DND-41 (cell line): ENCODE measurements around the gene TSPAN11.

Experiments used
- EZH2 ChIP-seq: IDR thresholded peaks from 3 replicates; pipeline ENCODE4 v1.6.1; 2012; ENCODE audit warnings: borderline replicate concordance, low read depth, mild to moderate bottlenecking, moderate library complexity, low read length, inconsistent platforms; ENCODE audit not compliant: severe bottlenecking
- TF ChIP-seq, protein P1 (sequence below): IDR thresholded peaks from 2 replicates; pipeline ENCODE4 v1.5.1; 2012; ENCODE audit warnings: borderline replicate concordance, low read length, moderate library complexity, mild to moderate bottlenecking; ENCODE audit not compliant: poor library complexity, severe bottlenecking; ENCODE audit errors: extremely low read depth

DNA sequence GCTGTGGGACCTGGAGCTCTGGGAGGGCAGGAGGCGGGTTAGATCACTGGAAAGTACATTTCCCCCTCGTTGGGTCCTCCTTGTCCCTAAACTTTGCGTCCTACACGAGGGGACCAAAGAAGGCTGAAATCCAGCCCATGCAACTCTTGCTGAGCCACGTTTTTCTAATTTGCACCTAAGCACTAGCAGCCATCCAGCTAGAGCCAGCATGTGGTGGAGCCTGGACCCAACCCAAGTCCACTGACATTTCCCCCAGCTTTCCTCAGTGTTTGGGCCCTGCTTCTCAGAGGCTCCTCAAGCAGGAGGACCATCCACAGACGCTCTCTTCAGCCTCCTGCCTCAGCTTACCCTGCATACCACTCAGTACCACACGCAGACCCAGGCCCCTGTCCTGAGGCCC is 49.7 kb downstream of the TSPAN11 start:
- TF ChIP-seq, protein P1, sequence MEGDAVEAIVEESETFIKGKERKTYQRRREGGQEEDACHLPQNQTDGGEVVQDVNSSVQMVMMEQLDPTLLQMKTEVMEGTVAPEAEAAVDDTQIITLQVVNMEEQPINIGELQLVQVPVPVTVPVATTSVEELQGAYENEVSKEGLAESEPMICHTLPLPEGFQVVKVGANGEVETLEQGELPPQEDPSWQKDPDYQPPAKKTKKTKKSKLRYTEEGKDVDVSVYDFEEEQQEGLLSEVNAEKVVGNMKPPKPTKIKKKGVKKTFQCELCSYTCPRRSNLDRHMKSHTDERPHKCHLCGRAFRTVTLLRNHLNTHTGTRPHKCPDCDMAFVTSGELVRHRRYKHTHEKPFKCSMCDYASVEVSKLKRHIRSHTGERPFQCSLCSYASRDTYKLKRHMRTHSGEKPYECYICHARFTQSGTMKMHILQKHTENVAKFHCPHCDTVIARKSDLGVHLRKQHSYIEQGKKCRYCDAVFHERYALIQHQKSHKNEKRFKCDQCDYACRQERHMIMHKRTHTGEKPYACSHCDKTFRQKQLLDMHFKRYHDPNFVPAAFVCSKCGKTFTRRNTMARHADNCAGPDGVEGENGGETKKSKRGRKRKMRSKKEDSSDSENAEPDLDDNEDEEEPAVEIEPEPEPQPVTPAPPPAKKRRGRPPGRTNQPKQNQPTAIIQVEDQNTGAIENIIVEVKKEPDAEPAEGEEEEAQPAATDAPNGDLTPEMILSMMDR, result no peak
- no peak for TF ChIP-seq EZH2
